COLO829 (cell line): ENCODE measurements around the gene NCKAP5.

ENCODE experiments used
- DNase-seq: peaks from one replicate; pipeline ENCODE4 v3.0.0; 2012; ENCODE audit warnings: low spot score

NCKAP5 gene

DNA sequence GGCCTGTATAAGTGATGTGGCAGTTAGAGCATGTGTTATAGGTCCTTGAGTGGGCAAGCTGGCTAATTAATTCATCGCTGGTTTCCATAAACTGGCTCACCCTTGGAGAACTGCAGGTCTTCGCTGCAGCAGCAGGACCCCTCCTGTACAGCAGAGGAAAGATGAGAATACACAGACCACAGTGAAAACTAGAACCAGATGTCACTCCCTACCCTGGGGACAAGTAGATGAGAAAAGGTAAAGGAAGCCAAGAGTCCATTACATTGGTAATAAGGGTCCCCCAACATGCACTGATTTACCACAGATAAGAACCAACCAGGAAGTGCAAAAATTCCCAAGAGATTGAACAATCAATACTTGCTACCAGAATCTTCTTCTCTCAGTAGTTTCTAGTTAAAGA is 482.6 kb downstream of the NCKAP5 start:
- DNase-seq, result no peak

DNA sequence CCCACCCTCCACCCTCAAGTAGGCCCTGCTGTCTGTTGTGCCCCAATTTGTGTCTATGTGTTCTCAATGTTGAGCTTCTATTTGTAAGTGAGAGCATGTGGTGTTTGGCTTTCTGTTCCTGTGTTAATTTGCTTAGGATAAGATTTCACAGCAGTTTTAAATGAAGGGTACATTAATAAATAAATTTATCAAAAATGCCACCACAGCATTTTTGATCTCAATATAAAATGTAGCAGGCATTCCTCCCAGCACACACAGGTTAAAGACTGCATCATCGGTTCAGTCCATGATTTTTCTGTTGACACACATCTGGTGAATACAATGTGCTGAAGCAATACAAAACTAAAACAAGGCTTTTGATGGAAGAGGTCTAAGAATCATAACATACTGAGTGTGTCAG is 486.2 kb downstream of the NCKAP5 start:
- no peak for DNase-seq

GRCh38 chr2:133080822-133081221 is 487.4 kb downstream of the NCKAP5 start:
- DNase-seq, result no peak

DNA sequence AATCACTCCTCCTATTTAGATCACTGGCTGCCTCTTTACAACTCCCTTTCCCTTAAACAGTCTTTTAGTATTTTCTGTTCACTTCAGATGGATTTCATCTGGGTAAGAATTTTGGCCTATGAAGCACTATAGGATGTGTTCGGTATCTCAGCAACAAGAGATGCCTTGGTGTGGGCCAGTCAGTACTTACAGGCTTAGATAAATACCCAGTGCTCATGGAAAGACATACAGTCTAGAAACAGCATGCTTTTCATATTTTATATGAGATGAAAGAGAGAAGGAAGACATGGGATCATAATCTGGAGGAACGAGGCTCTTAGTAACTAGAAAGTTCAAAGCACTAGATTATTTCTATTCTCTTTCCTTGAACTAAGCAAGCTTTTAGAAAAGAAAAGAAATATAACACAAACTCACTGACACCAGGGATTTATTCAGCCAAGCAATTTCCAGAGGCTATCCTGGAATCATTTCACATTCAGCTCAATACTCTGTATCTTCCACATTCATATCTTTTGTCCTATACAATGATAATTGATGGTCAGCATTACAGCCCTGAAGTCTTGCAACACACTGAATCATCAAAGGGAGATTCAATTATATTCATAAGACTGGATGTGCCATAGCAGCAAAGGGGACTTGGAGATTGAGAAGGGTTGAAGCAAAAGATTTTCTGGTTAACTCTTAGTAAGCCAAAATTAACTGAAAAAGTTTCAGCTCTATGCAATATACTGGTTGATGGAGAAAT is 489.4 kb downstream of the NCKAP5 start:
- DNase-seq, result no peak

- DNase-seq, result no peak
These were observed 490.9 kb downstream of the NCKAP5 start for GRCh38 chr2:133077269-133077822.

DNA sequence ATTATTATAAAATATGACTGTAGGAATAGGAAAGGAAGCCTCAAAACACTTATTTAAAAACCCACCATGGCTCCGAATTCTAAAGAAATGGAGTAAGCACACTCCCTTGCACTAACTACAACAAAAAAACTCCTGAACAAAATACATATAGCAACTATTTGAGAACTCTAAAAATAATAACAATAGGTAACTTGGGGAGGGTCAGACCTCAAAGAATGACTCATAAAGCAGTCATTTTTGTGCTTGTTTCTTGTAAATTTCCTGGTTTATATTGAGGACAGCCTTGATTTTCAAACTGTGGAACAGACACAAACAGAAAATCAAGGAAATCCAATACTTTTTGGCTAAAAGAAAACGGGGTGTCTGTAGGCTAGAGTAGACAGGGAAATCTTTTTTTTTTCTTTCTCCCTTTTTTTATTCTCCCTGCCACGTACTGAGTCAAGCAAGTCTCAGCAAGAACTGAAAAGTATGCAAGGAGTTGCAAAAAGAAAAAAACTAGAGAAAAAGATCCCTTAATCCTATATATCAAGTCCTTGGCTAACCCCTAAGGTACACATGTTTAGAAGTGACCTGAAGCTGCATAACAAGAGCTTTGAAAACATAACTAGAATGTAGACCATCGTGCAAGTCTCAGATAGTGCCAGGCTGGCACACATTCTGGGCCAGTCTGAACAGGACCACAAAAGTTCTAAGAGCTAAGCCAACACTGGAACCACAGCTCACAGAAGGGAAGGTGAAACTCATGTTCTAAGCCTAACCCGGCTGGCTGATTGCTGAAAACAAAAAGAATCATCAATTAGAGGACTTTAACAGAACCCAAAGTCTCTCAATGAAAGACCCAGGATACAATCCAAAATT is 495.2 kb downstream of the NCKAP5 start:
- DNase-seq, result no peak

- DNase-seq, result peak; percentile 15
These were observed 504.5 kb downstream of the NCKAP5 start for GRCh38 chr2:133063775-133064174.

GRCh38 chr2:133062931-133063665 is 505.2 kb downstream of the NCKAP5 start:
- no peak for DNase-seq

DNA sequence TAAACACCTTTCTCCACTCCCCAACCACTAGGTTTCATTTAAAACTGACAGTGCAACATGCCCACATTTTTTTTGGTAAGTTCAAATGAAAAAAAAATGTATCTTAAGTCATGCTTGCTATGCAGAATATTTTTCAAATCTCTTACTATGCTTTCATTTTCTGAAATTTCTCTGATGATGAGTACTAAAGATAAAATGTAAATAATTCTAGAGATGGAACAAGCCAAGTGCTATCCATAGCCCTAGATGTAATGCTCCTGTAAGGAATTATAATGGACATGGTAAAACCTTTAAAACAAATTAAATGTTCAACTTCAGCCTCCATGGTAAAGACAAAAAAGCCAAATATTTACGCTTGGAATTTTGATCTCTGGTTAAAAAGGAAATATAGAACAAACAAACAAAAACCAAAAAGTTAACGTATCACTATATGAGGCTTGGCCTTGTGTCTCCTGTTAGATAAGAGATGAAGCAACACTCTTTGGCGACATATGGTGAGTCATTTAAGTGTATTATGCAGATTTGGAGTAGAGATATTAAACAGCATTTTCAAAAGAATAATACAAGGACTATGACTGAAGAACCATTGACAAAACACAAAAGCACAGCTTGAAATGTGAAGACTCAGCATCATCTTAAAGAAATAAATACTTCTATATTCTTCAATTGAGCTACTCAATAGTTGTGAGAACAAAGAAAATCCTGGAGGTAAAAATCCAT is 506.2 kb downstream of the NCKAP5 start:
- no peak for DNase-seq

GRCh38 chr2:133054297-133054696 is 514.0 kb downstream of the NCKAP5 start:
- no peak for DNase-seq

DNA sequence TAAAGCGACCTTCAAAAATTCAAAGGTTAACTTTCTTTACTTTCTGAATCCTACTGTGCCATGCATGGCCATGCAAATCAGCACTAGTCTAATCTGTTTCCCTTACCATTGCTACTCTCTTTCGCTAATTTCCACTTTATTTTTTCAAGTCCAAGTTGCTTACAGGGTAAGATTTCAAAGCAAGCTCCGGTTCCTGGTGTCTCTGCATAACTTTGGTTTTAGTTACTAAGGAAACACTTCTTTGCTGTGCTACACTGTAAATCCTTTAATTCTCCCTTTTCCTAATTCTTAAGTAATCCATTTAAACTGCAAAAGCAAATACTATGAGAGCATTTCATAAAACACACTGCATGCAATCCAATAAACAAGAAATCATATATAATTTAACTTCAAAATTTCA is 514.7 kb downstream of the NCKAP5 start:
- DNase-seq, result no peak

DNA sequence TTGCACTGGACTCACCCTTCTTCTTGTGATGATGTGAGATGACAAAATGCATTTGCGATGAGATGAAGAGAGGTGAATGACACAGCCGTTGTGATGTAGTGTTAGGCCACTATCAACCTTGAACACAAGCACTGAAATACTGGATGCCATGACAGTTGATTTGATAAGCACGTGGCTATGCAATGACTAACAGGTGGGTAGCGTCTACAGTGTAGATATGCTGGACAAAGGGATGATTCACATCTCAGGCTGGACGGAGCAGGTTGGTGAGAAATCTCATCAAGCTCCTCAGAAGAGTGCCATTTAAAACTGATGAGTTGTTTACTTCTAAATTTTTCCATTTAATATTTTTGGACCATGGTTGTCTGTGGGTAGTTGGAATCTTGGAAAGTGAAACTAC is 522.5 kb downstream of the NCKAP5 start:
- no peak for DNase-seq

DNA sequence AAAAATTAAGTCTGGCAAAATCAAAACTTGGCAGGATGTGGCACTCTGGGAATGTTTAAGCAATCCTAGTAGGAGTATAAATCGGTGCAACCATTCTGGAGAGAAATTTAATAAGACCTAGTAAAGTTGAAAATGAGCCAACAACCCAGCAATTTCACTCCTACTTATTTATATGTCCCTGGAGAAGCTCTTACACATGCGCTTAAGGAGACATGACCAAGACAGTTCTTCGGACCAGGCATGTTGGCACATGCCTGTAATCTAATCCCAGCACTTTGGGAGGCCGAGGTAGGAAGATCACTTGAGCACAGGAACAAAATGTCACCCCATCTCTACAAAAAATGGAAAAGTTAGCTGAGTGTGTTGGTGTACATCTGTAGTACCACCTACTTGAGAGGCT is 523.7 kb downstream of the NCKAP5 start:
- DNase-seq, result no peak

DNA sequence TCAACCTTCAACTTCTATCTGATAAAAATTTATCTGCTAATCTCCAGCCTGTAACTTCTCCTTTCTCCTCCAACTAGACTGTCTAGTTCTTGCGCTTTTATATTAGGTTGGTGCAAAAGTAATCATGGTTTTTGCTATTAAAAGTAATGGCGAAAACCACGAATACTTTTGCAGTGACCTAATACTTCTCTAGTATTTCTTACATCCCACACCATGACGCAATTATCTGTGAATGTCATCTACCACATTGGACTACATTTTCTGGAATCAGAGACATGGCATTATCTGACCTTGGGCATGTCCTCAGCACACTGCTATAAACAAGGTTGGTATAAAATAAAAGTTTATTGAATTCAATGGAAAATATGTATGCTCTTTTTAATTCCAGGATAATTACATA is 528.1 kb downstream of the NCKAP5 start:
- DNase-seq, result no peak

GRCh38 chr2:133039531-133039930 is 528.7 kb downstream of the NCKAP5 start:
- no peak for DNase-seq

- peak; percentile 40 for DNase-seq
These were observed 541.6 kb downstream of the NCKAP5 start for GRCh38 chr2:133026536-133027177.

DNA sequence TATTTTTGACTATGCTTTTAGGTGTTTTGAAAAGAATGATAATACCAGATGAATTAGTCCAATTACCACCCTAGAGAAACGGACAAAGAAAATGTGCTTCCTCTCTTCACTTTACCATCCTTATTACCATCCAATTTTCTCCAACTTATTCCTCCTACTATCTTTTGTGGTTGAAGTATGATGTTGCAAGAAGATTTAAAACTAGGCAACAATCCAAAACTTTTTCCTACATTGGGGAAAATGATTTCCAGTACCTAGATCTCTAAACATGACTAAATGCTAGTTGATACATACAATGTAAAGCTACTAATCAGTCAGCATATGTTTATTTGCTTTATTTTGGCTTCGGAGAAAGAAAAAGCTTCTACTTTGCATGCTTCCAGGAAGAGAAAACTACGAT is 543.3 kb downstream of the NCKAP5 start:
- DNase-seq, result no peak

- no peak for DNase-seq
These were observed 555.2 kb downstream of the NCKAP5 start for GRCh38 chr2:133012847-133013734.

DNA sequence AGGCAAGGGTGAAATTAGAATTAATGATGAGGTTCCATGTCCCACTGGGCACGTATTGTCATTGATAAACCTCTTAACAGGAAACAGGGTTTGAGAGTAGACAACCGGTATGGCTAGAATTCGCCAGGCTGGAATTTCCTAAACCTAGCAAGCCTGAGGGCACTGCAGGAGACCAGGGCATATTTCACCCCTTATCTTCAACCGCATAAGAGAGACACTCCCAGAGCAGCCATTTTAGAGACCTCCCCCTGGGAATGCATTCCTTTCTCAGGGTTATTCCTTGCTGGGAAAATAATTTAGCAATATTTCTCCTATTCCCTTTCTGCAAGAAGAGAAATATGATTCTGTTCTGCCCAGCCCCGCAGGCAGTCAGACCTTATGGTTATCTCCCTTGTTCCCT is 563.6 kb downstream of the NCKAP5 start:
- DNase-seq, result no peak

- DNase-seq, result peak; percentile 74
These were observed 568.8 kb downstream of the NCKAP5 start for GRCh38 chr2:132999421-132999820.
